Measurements from ENCODE around the gene LCN12.

- TF ChIP-seq GATA3 (IDR thresholded peaks at IDR 0.05; ENCODE audit: low read depth, low read length) (no peak), GATA2 (IDR thresholded peaks at IDR 0.05; ENCODE audit: low read depth, low read length) (no peak)
These were observed 4.5 kb downstream of the LCN12 start for GRCh38 chr9:136956604-136957003.

Measured in SH-SY5Y (cell line).